Measurements from ENCODE around the gene ARPC1A. TPM values are rescaled to one million over a fixed set of nuclear protein-coding genes. Genes with fewer than 3 reads are reported as not detected.
"Not testable (repeated sequence)": the region's sequence is repeated elsewhere in the genome, so short reads cannot be mapped to it uniquely, and the experiment has no call there.

ARPC1A gene
- 57.4 TPM for polyA plus RNA-seq (2012; ENCODE audit: missing spikeins)

- TF ChIP-seq TAF1 (IDR thresholded peaks at IDR 0.05; ENCODE audit: borderline replicate concordance, low read depth, low read length), result peak; percentile 85
- TF ChIP-seq POLR2A (IDR thresholded peaks at IDR 0.05; ENCODE audit: low read depth, low read length), result peak; percentile 98
- TF ChIP-seq POLR2AphosphoS5 (IDR thresholded peaks at IDR 0.05; ENCODE audit: low read depth, low read length), result peak; percentile 98
- FAIRE-seq (peak; percentile 96), DNase-seq (ENCODE audit: insufficient read length) (peak; percentile 96)
These were observed at the start of gene ARPC1A for GRCh38 chr7:99325592-99326407. Gene ARPC1A, plus strand, starts transcription at chr7:99325898. Its CDS starts 7,456 bp downstream, at chr7:99333354.

GRCh38 chr7:99278180-99278579 lies 47.5 kb upstream of the ARPC1A start:
- TF ChIP-seq POLR2A (IDR thresholded peaks at IDR 0.05; ENCODE audit: low read depth, low read length) (no peak), TAF1 (IDR thresholded peaks at IDR 0.05; ENCODE audit: borderline replicate concordance, low read depth, low read length) (no peak), POLR2AphosphoS5 (IDR thresholded peaks at IDR 0.05; ENCODE audit: low read depth, low read length) (no peak)
- FAIRE-seq (no peak), DNase-seq (ENCODE audit: insufficient read length) (no peak)

GRCh38 chr7:99284165-99284564 lies 41.5 kb upstream of the ARPC1A start:
- not testable (repeated sequence) for DNase-seq (ENCODE audit: insufficient read length); FAIRE-seq

- TF ChIP-seq POLR2A (IDR thresholded peaks at IDR 0.05; ENCODE audit: low read depth, low read length) (no peak), TAF1 (IDR thresholded peaks at IDR 0.05; ENCODE audit: borderline replicate concordance, low read depth, low read length) (no peak), POLR2AphosphoS5 (IDR thresholded peaks at IDR 0.05; ENCODE audit: low read depth, low read length) (no peak)
- FAIRE-seq, result no peak
These were observed 37.7 kb upstream of the ARPC1A start for GRCh38 chr7:99287779-99288534.

GRCh38 chr7:99289185-99289584 lies 36.5 kb upstream of the ARPC1A start:
- DNase-seq (ENCODE audit: insufficient read length), result no peak
- no peak for FAIRE-seq
- TF ChIP-seq POLR2A (IDR thresholded peaks at IDR 0.05; ENCODE audit: low read depth, low read length) (no peak), TAF1 (IDR thresholded peaks at IDR 0.05; ENCODE audit: borderline replicate concordance, low read depth, low read length) (no peak), POLR2AphosphoS5 (IDR thresholded peaks at IDR 0.05; ENCODE audit: low read depth, low read length) (no peak)

More at GRCh38 chr7:99287779-99288534, 37.7 kb upstream of the ARPC1A start:
- no peak for DNase-seq (ENCODE audit: insufficient read length)

GRCh38 chr7:99290148-99290547 lies 35.5 kb upstream of the ARPC1A start:
- not testable (repeated sequence) for FAIRE-seq; DNase-seq (ENCODE audit: insufficient read length)

- TF ChIP-seq POLR2AphosphoS5 (IDR thresholded peaks at IDR 0.05; ENCODE audit: low read depth, low read length) (no peak), TAF1 (IDR thresholded peaks at IDR 0.05; ENCODE audit: borderline replicate concordance, low read depth, low read length) (no peak), POLR2A (IDR thresholded peaks at IDR 0.05; ENCODE audit: low read depth, low read length) (no peak)
- DNase-seq (ENCODE audit: insufficient read length) (no peak), FAIRE-seq (no peak)
These were observed 34.6 kb upstream of the ARPC1A start for GRCh38 chr7:99290980-99291607.

- DNase-seq (ENCODE audit: insufficient read length) (no peak), FAIRE-seq (no peak)
- TF ChIP-seq POLR2AphosphoS5 (IDR thresholded peaks at IDR 0.05; ENCODE audit: low read depth, low read length) (no peak), POLR2A (IDR thresholded peaks at IDR 0.05; ENCODE audit: low read depth, low read length) (no peak), TAF1 (IDR thresholded peaks at IDR 0.05; ENCODE audit: borderline replicate concordance, low read depth, low read length) (no peak)
These were observed 33.6 kb upstream of the ARPC1A start for GRCh38 chr7:99292127-99292526.

- TF ChIP-seq POLR2A (IDR thresholded peaks at IDR 0.05; ENCODE audit: low read depth, low read length) (no peak), TAF1 (IDR thresholded peaks at IDR 0.05; ENCODE audit: borderline replicate concordance, low read depth, low read length) (no peak), POLR2AphosphoS5 (IDR thresholded peaks at IDR 0.05; ENCODE audit: low read depth, low read length) (no peak)
- FAIRE-seq, result no peak
- DNase-seq (ENCODE audit: insufficient read length), result no peak
These were observed 32.5 kb upstream of the ARPC1A start for GRCh38 chr7:99293167-99293566.

- TF ChIP-seq POLR2AphosphoS5 (IDR thresholded peaks at IDR 0.05; ENCODE audit: low read depth, low read length) (no peak), TAF1 (IDR thresholded peaks at IDR 0.05; ENCODE audit: borderline replicate concordance, low read depth, low read length) (no peak), POLR2A (IDR thresholded peaks at IDR 0.05; ENCODE audit: low read depth, low read length) (no peak)
- DNase-seq (ENCODE audit: insufficient read length) (no peak), FAIRE-seq (no peak)
These were observed 32.0 kb upstream of the ARPC1A start for GRCh38 chr7:99293650-99294049.

GRCh38 chr7:99296471-99296870 lies 29.2 kb upstream of the ARPC1A start:
- no peak for DNase-seq (ENCODE audit: insufficient read length)
- FAIRE-seq, result no peak

More at GRCh38 chr7:99296471-99296870, 29.2 kb upstream of the ARPC1A start:
- TF ChIP-seq POLR2A (IDR thresholded peaks at IDR 0.05; ENCODE audit: low read depth, low read length), result no peak
- no peak for TF ChIP-seq TAF1 (IDR thresholded peaks at IDR 0.05; ENCODE audit: borderline replicate concordance, low read depth, low read length)
- no peak for TF ChIP-seq POLR2AphosphoS5 (IDR thresholded peaks at IDR 0.05; ENCODE audit: low read depth, low read length)

Measured in GM12892 (cell line).